Esophagus muscularis mucosa (tissue), 3 donors: ENCODE data around the gene PRXL2C.

ENCODE experiments used
- POLR2A ChIP-seq: fragments of 450-650 bp; IDR thresholded peaks from one replicate; pipeline ENCODE4 v1.6.1; 2017; ENCODE audit warnings: antibody characterized with exemption, moderate library complexity, mild to moderate bottlenecking, low read depth
- POLR2AphosphoS5 ChIP-seq, 2 donors: sonication (generic); formaldehyde crosslinking; IDR thresholded peaks; one replicate each; pipeline ENCODE4 v1.6.1; 2017; ENCODE audit warnings: antibody characterized with exemption in 2 of 2
- TF ChIP-seq, protein P1 (sequence below), 3 experiments: fragments of 200-600 bp in 2 of 3; fragments of 450-650 bp in 1 of 3; sonication (generic) in 2 of 3; IDR thresholded peaks; one replicate each; pipeline ENCODE4 v1.5.1; 2017 to 2019; ENCODE audit warnings: antibody characterized with exemption in 3 of 3, mild to moderate bottlenecking in 2 of 3, moderate library complexity in 1 of 3

DNA sequence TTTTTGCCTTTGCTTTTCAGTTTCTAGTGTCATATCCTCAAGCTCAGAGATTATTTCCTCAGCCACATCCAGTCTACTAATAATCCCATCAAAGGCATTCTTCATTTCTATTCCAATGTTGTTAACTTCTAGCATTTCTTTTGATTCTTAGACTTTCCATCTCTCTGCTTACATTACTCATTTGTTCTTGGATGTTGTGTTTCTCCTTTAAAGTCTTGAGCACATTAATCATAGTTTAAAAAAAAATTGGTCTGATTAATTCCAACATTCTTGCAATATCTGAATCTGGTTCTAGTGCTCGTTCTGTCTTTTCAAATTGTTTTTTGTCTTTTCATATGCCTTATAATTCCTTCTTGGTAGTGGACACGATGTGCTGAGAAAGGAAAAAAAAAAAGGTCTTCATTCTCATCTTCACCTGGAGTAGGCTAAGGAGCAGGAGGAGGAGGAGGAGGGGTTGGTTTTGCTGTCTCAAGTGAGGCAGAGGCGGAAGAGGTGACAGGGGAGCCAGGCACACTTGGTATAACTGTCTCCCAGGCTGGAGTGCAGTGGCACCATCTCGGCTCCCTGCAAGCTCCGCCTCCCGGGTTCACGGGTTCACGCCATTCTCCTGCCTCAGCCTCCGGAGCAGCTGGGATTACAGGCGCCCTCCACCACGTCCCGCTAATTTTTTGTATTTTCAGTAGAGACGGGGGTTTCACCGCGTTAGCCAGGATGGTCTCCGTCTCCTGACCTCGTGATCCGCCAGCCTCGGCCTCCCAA is 16.3 kb downstream of the PRXL2C start:
- TF ChIP-seq, protein P1, sequence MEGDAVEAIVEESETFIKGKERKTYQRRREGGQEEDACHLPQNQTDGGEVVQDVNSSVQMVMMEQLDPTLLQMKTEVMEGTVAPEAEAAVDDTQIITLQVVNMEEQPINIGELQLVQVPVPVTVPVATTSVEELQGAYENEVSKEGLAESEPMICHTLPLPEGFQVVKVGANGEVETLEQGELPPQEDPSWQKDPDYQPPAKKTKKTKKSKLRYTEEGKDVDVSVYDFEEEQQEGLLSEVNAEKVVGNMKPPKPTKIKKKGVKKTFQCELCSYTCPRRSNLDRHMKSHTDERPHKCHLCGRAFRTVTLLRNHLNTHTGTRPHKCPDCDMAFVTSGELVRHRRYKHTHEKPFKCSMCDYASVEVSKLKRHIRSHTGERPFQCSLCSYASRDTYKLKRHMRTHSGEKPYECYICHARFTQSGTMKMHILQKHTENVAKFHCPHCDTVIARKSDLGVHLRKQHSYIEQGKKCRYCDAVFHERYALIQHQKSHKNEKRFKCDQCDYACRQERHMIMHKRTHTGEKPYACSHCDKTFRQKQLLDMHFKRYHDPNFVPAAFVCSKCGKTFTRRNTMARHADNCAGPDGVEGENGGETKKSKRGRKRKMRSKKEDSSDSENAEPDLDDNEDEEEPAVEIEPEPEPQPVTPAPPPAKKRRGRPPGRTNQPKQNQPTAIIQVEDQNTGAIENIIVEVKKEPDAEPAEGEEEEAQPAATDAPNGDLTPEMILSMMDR (IDR thresholded peaks at IDR 0.05): no peak
- TF ChIP-seq POLR2A (no peak), POLR2AphosphoS5 (IDR thresholded peaks at IDR 0.05) (no peak)
